Endothelial cell of umbilical vein (primary cell): ENCODE data around the gene ULK2.

ENCODE experiments used
- CTCF ChIP-seq, 2 donors: IDR thresholded peaks; 1 replicate in 1 of 2; 2 replicates in 1 of 2; pipeline ENCODE4 v1.5.1; 2011; ENCODE audit warnings: low read length in 2 of 2, mild to moderate bottlenecking in 2 of 2, moderate library complexity in 2 of 2, control low read depth in 1 of 2, inconsistent platforms in 1 of 2, low read depth in 1 of 2; ENCODE audit not compliant: insufficient read depth in 1 of 2; ENCODE audit errors: extremely low read depth in 1 of 2
- FOS ChIP-seq: IDR thresholded peaks from 2 replicates; pipeline ENCODE4 v1.6.1; 2011; ENCODE audit warnings: mild to moderate bottlenecking, low read length, moderate library complexity, borderline replicate concordance; ENCODE audit not compliant: insufficient read depth
- JUN ChIP-seq: IDR thresholded peaks from 2 replicates; pipeline ENCODE4 v1.6.1; 2011; ENCODE audit warnings: borderline replicate concordance, low read depth; ENCODE audit not compliant: insufficient read length, insufficient read depth
- POLR2A ChIP-seq: IDR thresholded peaks from 2 replicates; pipeline ENCODE4 v1.6.1; 2012; ENCODE audit warnings: low read depth, mild to moderate bottlenecking, control low read depth, low read length

GRCh38 chr17:19728084-19728495, 139.6 kb downstream of the ULK2 start:
- TF ChIP-seq POLR2A (no peak), CTCF (IDR thresholded peaks at IDR 0.05; ENCODE audit: extremely low read depth in 1 of 2, insufficient read depth in 1 of 2, low read depth in 1 of 2, low read length in 2 of 2) (no peak), JUN (no peak), FOS (no peak)
